ENCODE data around the gene CAPN15.

The CAPN15 gene

GRCh38 chr16:515175-515938, 12.2 kb upstream of the CAPN15 start:
- Mint-ChIP-seq H3K27ac (no peak overlapping the region), H3K9me3 (no peaks in the 10 kb centered on the region), H3K36me3 (peaks cover 24 to 35% of the 10 kb centered on the region in 2 donors), H3K4me3 (no peak overlapping the region), H3K4me1 (peaks cover 0 to 5% of the 10 kb centered on the region in 2 donors), H3K27me3 (no peaks in the 10 kb centered on the region)
- no peak for DNase-seq
- no peak for ATAC-seq (replicated peaks)

DNA sequence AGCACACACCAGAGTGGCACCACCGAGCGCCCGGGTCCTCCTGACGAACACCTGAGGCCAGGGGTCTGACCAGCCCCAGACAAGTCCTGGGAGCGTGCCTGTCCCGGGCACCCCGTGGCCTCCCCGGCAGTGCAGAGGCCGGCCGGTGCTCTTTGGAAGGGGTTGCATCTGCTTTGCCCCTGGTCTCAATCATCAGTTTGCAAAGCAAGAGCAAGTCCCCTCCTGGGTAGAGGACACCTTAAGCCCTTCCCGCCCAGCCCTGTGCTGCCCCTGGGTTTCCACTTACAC, 11.6 kb upstream of the CAPN15 start:
- Mint-ChIP-seq H3K4me3 (no peak overlapping the region), H3K9me3 (no peaks in the 10 kb centered on the region), H3K27ac (no peak overlapping the region), H3K4me1 (peaks cover 0 to 5% of the 10 kb centered on the region in 2 donors), H3K36me3 (peaks cover 24 to 35% of the 10 kb centered on the region in 2 donors), H3K27me3 (no peaks in the 10 kb centered on the region)
- ATAC-seq (replicated peaks) (no peak), DNase-seq (no peak)

GRCh38 chr16:516301-516700, 11.2 kb upstream of the CAPN15 start:
- Mint-ChIP-seq H3K4me1 (peaks cover 0 to 5% of the 10 kb centered on the region in 2 donors), H3K27me3 (no peaks in the 10 kb centered on the region), H3K36me3 (peaks cover 26 to 35% of the 10 kb centered on the region in 2 donors), H3K4me3 (no peak overlapping the region), H3K27ac (no peak overlapping the region), H3K9me3 (no peaks in the 10 kb centered on the region)
- ATAC-seq (replicated peaks) (no peak), DNase-seq (no peak)

GRCh38 chr16:518858-519257, 8.7 kb upstream of the CAPN15 start:
- Mint-ChIP-seq H3K36me3 (peaks cover 31 to 33% of the 10 kb centered on the region in 2 donors), H3K27me3 (no peaks in the 10 kb centered on the region), H3K9me3 (no peaks in the 10 kb centered on the region), H3K4me1 (peaks cover 4 to 16% of the 10 kb centered on the region in 2 donors), H3K27ac (no peak overlapping the region), H3K4me3 (no peak overlapping the region)
- no peak for ATAC-seq (replicated peaks)
- DNase-seq = no peak

DNA sequence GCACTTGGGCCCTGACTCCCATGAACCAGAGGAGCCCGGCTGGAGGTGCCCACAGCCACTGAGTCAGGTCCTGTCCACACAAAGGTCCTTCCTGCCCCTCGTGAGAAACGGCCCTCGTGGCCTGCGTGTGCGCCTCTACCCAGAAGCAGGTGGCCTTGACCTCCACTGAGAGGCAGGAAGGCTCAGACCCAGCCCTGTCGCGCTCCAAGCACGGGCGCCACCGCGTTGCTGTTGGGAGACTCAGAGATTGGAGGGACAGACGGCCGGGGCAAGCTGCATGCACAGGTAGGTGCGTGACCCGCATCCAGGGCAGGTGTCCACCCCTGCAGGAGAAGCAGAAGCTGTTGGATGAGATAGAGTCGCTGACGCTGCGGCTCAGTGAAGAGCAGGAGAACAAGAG, 8.1 kb upstream of the CAPN15 start:
- Mint-ChIP-seq H3K27ac (peak overlapping the region; percentile 6), H3K4me3 (no peak overlapping the region), H3K9me3 (no peaks in the 10 kb centered on the region)

GRCh38 chr16:519841-520687, 7.4 kb upstream of the CAPN15 start:
- no peaks in the 10 kb centered on the region for H3K27me3 Mint-ChIP-seq
- H3K27ac Mint-ChIP-seq = no peak overlapping the region
- no peaks in the 10 kb centered on the region for H3K9me3 Mint-ChIP-seq
- H3K4me1 Mint-ChIP-seq = peaks cover 10 to 24% of the 10 kb centered on the region in 2 donors
- H3K4me3 Mint-ChIP-seq = no peak overlapping the region
- DNase-seq (no peak), ATAC-seq (replicated peaks) (no peak)
- peaks cover 24 to 32% of the 10 kb centered on the region in 2 donors for H3K36me3 Mint-ChIP-seq

More for the DNA sequence above, 8.1 kb upstream of the CAPN15 start:
- DNase-seq = no peak
- no peak for ATAC-seq (replicated peaks)
- Mint-ChIP-seq H3K36me3 (peaks cover 30 to 34% of the 10 kb centered on the region in 2 donors), H3K4me1 (peaks cover 10 to 18% of the 10 kb centered on the region in 2 donors), H3K27me3 (no peaks in the 10 kb centered on the region)

DNA sequence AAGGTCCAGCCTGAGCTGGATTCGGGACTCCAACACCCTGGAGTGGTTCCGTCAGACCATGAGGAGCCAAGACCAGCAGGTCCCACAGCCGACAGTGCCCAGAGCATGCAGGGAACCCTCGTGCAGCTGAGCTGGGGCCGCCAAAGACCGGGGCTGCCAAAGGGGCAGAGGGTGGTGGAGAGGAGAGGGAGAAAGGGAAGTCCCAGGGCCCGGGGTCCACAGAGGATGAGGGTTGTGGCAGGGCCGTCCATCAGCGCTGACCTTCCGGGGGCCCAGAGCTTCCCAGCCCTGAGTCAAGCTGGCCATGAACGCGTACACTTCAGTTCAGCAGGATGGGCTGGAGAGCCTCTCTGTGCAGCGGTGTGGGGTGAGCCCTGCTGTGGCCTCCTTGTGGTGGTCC, 6.7 kb upstream of the CAPN15 start:
- DNase-seq (no peak), ATAC-seq (replicated peaks) (no peak)
- Mint-ChIP-seq H3K36me3 (peaks cover 29 to 32% of the 10 kb centered on the region in 2 donors), H3K4me3 (no peak overlapping the region), H3K27ac (no peak overlapping the region), H3K9me3 (no peaks in the 10 kb centered on the region), H3K27me3 (no peaks in the 10 kb centered on the region), H3K4me1 (peaks cover 18 to 31% of the 10 kb centered on the region in 2 donors)

- H3K4me3 Mint-ChIP-seq = no peak overlapping the region
- H3K27me3 Mint-ChIP-seq = no peaks in the 10 kb centered on the region
- peaks cover 25 to 29% of the 10 kb centered on the region in 2 donors for H3K36me3 Mint-ChIP-seq
- DNase-seq (no peak), ATAC-seq (replicated peaks) (no peak)
- peak overlapping the region; percentile 25 for H3K27ac Mint-ChIP-seq
- H3K9me3 Mint-ChIP-seq = no peaks in the 10 kb centered on the region
- peaks cover 20 to 39% of the 10 kb centered on the region in 2 donors for H3K4me1 Mint-ChIP-seq
Observed at GRCh38 chr16:521381-522210, 5.9 kb upstream of the CAPN15 start.

GRCh38 chr16:522320-523096, 5.0 kb upstream of the CAPN15 start:
- no peak for ATAC-seq (replicated peaks)
- Mint-ChIP-seq H3K27ac (no peak overlapping the region), H3K4me3 (no peak overlapping the region)

DNA sequence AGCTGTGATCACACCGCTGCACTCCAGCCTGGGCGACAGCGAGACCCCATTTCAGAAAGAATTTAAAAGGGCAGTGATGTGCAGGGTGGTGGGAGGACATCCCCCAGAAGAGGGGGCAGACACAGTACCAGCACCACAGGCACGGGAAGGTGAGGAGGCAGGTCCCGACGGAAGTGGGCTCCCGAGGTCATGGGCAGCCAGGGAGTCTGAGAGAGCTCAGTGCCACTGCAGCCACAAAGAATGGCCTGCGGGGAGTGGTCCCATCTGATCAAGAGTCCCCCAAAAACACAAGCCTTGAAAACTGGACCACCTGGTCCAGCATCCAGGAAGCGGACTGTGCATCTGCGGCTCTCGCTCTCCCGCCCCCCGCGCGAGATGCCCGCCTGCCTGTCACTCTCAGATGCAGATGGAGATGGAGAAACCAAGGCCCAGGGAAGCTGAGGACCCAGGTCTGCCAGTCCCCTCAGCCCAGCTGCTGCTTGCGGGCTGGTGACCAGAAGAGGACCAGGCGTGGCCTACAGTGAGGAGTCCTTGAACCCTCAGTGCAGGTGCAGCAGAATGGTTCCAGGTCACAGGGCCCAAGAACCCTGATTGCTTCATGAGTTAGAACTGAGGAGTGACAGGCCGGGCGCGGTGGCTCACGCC, 4.3 kb upstream of the CAPN15 start:
- no peak for DNase-seq
- H3K27me3 Mint-ChIP-seq = no peaks in the 10 kb centered on the region
- H3K36me3 Mint-ChIP-seq = peaks cover 21 to 24% of the 10 kb centered on the region in 2 donors
- H3K9me3 Mint-ChIP-seq = no peaks in the 10 kb centered on the region
- no peak for ATAC-seq (replicated peaks)
- peak overlapping the region; percentile 80 for H3K27ac Mint-ChIP-seq
- no peak overlapping the region for H3K4me3 Mint-ChIP-seq
- peaks cover 21 to 42% of the 10 kb centered on the region in 2 donors for H3K4me1 Mint-ChIP-seq

More at GRCh38 chr16:522320-523096, 5.0 kb upstream of the CAPN15 start:
- DNase-seq = no peak
- H3K36me3 Mint-ChIP-seq = peaks cover 21 to 24% of the 10 kb centered on the region in 2 donors
- peaks cover 21 to 42% of the 10 kb centered on the region in 2 donors for H3K4me1 Mint-ChIP-seq
- no peaks in the 10 kb centered on the region for H3K27me3 Mint-ChIP-seq
- no peaks in the 10 kb centered on the region for H3K9me3 Mint-ChIP-seq

DNA sequence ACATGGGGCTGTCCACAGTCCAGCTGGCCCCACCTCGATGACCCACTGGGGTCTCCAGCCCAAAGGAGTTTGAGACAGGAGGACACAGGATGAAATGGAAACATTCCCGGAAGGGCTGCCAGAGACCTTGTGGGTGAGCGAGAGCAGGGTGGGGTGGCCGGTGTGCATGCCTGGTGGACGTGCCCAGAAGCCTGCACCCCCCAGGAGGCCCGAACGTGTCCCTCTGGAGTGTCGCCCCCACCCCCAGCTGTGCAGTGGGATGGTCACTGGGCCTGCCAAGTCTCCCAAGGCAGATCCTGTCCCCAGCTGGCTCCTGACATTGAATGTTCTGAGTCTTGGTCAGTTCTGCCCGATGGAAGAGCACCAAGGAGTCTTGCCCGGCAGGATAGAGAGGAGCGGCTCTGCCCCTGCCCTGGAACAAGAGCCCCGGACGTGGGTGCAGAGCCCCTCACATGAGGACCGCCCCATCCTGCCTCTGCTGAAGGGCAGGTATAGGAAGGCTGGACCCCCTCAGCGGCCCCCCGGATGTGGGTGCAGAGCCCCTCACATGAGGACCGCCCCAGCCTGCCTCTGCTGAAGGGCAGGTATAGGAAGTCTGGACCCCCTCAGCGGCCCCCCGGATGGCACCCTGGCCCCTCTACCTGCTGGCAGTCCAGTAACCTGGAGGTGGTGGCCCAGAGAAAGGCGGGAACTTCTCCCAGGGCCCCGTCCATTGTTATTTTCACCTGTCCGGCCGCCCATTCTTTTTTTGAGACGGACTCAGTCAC, 3.1 kb upstream of the CAPN15 start:
- peaks cover 27 to 53% of the 10 kb centered on the region in 2 donors for H3K4me1 Mint-ChIP-seq
- peak overlapping the region; percentile 80 for H3K27ac Mint-ChIP-seq
- peak overlapping the region; percentile 6 to 55 for H3K4me3 Mint-ChIP-seq
- H3K27me3 Mint-ChIP-seq = no peaks in the 10 kb centered on the region
- no peaks in the 10 kb centered on the region for H3K9me3 Mint-ChIP-seq
- no peak for DNase-seq
- peaks cover 19 to 24% of the 10 kb centered on the region in 2 donors for H3K36me3 Mint-ChIP-seq
- no peak for ATAC-seq (replicated peaks)

- Mint-ChIP-seq H3K27me3 (no peaks in the 10 kb centered on the region), H3K36me3 (peaks cover 17 to 22% of the 10 kb centered on the region in 2 donors), H3K27ac (peak overlapping the region; percentile 97), H3K4me1 (peaks cover 33 to 59% of the 10 kb centered on the region in 2 donors), H3K9me3 (no peaks in the 10 kb centered on the region), H3K4me3 (peak overlapping the region; percentile 94 to 96)
- DNase-seq = no peak
- no peak for ATAC-seq (replicated peaks)
Observed at GRCh38 chr16:525123-525519, 2.4 kb upstream of the CAPN15 start.

Measured in stimulated activated naive B cell treated with anti-CD40 and anti-IgM and Interleukin-4, amounts not matched to agents 10 μg/mL and 1 μg/mL and 100 μg/mL, for 72 hours (primary cell).